Adrenal gland (tissue), 12 donors: ENCODE measurements around the gene TRABD. TPM values are rescaled to one million over a fixed set of nuclear protein-coding genes. Genes with fewer than 3 reads are reported as not detected.
"Not testable (repeated sequence)": the region's sequence is repeated elsewhere in the genome, so short reads cannot be mapped to it uniquely, and the experiment has no call there.

Source experiments
- DNase-seq, 7 donors: peaks; one replicate each; pipeline ENCODE4 v3.0.0-alpha.2; 2019 to 2020
- H3K27ac ChIP-seq, 5 donors: fragments of 200-600 bp; sonication (generic) in 4 of 5; 1 replicate in 3 of 5; 2 replicates in 2 of 5; pipeline versions ENCODE4 v1.5.1 to v1.8.0; 2016 to 2020; ENCODE audit warnings: mild to moderate bottlenecking in 1 of 5
- H3K27me3 ChIP-seq: fragments of 200-600 bp; 2 replicates; pipeline ENCODE4 v1.8.0; 2021
- H3K36me3 ChIP-seq, 2 donors: fragments of 200-600 bp; replicated peaks in 1 of 2; 1 replicate in 1 of 2; 2 replicates in 1 of 2; pipeline versions ENCODE4 v1.5.1 to v1.8.0; 2018 to 2022
- H3K4me1 ChIP-seq, 2 donors: fragments of 200-600 bp; replicated peaks in 1 of 2; 1 replicate in 1 of 2; 2 replicates in 1 of 2; pipeline versions ENCODE4 v1.5.1 to v1.8.0; 2018 to 2021
- H3K4me3 ChIP-seq, 4 donors: fragments of 200-600 bp; sonication (generic) in 3 of 4; one replicate each; pipeline ENCODE4 v1.5.1; 2016 to 2018
- H3K9me3 ChIP-seq, 3 donors: fragments of 200-600 bp; sonication (generic) in 1 of 3; replicated peaks in 1 of 3; 1 replicate in 2 of 3; 2 replicates in 1 of 3; pipeline versions ENCODE4 v1.5.1 to v1.8.0; 2016 to 2021
- POLR2A ChIP-seq, 2 donors: fragments of 450-650 bp; IDR thresholded peaks; one replicate each; pipeline ENCODE4 v1.6.1; 2017; ENCODE audit warnings: antibody characterized with exemption in 2 of 2, mild to moderate bottlenecking in 2 of 2, moderate library complexity in 1 of 2
- WGBS, 4 donors: extraction: QIAGEN DNeasy Blood & Tissue Kit in 2 of 4; methylation state at CpG; one replicate each; pipeline versions ENCODE4 v1.1.5 to v1.1.7; 2013 to 2017; 5-methylcytosine and 5-hydroxymethylcytosine counted together
- intact Hi-C, 2 donors: fragments of 100-400 bp; cut with DNase I; formaldehyde crosslinking; loops; one replicate each; pipeline versions ENCODE4 v1.14.1 to v1.15.0; 2022 to 2023
- polyA plus RNA-seq, 3 donors: library from polyadenylated mRNA; stranded (reverse); fragments of 200-250 nt in 2 of 3; fragments of 350-450 nt in 1 of 3; fragmentation: Illumina TruSeq in 1 of 3; extraction: RNeasy Lipid Tissue Mini Kit (QIAGEN cat#74804) in 1 of 3; gene quantifications; one replicate each; pipeline ENCODE4 v1.2.3, GENCODE V29; 2013 to 2014
- total RNA-seq, 9 donors: library from RNA; depleted of rRNA in 4 of 9; stranded (reverse); fragments of >200 nt in 4 of 9; fragments of 120-200 nt in 1 of 9; fragmentation: NEBNext Ultra II Directional in 1 of 9; extraction: Animal tissue kit (Norgen Biotek cat#: 25700) in 1 of 9; gene quantifications; one replicate each; pipeline versions ENCODE4 v1.1.0 to v1.2.4, GENCODE V29; 2013 to 2023
- TF ChIP-seq, protein P1 (sequence below), 6 experiments: fragments of 450-650 bp in 4 of 6; fragments of 200-600 bp in 2 of 6; sonication (generic) in 1 of 6; IDR thresholded peaks; 1 replicate in 5 of 6; 2 replicates in 1 of 6; pipeline versions ENCODE4 v1.5.1 to v1.8.0; 2016 to 2021; ENCODE audit warnings: antibody characterized with exemption in 6 of 6, mild to moderate bottlenecking in 2 of 6, moderate library complexity in 1 of 6
- donor health status: healthy with polysubstance abuse.
- donor health status: Bipolar disorder and iron deficiency.
- donor health status: DM: yes; HTN: yes; CAD: no.
- donor health status: DM: no; HTN: no; CAD: no.
- donor health status: DM: no; HTN: no; CAD: no.
- donor health status: DM: yes; HTN: yes; CAD: no.

The TRABD gene
- total and polyA plus RNA-seq, 12 donors: 3.0 to 79.0 (median 28.9) TPM

DNA sequence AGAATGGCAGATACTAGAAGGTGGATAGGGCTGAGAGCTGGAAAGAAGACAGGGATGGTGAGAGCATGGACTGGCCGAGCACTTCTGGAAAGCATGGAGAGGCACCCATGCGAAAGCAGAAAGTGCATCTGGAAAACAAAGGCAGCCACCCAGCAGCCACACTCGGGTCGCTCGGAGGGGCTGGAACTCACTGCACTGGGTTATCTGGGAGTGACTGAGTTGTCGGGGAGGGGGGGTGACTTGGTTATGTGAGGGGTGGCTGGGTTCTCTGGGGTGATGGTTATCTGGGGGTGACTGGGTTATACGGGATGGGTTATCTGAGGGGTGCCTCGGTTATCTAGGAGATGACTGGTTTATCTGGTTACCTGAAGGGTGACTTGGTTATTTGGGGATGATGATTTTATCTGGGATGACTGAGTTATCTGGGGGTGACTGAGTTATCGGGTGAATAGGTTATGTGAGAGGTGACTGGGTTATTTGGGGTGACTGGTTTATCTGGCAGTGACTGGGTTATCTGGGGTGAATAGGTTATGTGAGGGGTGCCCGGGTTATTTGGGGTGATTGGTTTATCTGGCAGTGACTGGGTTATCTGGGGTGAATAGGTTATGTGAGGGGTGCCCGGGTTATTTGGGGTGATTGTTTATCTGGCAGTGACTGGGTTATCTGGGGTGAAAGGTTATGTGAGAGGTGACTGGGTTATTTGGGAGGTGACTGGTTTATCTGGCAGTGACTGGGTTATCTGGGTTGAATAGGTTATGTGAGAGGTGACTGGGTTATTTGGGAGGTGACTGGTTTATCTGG, 17.8 kb upstream of the TRABD start:
- DNase-seq: no peak
- H3K9me3 ChIP-seq: no peaks in the 10 kb centered on the region
- no peak overlapping the region for H3K4me3 ChIP-seq
- H3K36me3 ChIP-seq: no peaks in the 10 kb centered on the region
- H3K4me1 ChIP-seq: peaks cover 4 to 6% of the 10 kb centered on the region in 2 donors
- TF ChIP-seq POLR2A (IDR thresholded peaks at IDR 0.05): no peak
- TF ChIP-seq, protein P1, sequence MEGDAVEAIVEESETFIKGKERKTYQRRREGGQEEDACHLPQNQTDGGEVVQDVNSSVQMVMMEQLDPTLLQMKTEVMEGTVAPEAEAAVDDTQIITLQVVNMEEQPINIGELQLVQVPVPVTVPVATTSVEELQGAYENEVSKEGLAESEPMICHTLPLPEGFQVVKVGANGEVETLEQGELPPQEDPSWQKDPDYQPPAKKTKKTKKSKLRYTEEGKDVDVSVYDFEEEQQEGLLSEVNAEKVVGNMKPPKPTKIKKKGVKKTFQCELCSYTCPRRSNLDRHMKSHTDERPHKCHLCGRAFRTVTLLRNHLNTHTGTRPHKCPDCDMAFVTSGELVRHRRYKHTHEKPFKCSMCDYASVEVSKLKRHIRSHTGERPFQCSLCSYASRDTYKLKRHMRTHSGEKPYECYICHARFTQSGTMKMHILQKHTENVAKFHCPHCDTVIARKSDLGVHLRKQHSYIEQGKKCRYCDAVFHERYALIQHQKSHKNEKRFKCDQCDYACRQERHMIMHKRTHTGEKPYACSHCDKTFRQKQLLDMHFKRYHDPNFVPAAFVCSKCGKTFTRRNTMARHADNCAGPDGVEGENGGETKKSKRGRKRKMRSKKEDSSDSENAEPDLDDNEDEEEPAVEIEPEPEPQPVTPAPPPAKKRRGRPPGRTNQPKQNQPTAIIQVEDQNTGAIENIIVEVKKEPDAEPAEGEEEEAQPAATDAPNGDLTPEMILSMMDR (IDR thresholded peaks at IDR 0.05): no peak
- peaks cover 6% of the 10 kb centered on the region for H3K27me3 ChIP-seq
- no peak overlapping the region for H3K27ac ChIP-seq
- 57 to 66% (median 62%) methylated on average over 10 to 11 of the region's 11 CpGs for WGBS, 4 donors
- intact Hi-C loops: no loop called here

DNA sequence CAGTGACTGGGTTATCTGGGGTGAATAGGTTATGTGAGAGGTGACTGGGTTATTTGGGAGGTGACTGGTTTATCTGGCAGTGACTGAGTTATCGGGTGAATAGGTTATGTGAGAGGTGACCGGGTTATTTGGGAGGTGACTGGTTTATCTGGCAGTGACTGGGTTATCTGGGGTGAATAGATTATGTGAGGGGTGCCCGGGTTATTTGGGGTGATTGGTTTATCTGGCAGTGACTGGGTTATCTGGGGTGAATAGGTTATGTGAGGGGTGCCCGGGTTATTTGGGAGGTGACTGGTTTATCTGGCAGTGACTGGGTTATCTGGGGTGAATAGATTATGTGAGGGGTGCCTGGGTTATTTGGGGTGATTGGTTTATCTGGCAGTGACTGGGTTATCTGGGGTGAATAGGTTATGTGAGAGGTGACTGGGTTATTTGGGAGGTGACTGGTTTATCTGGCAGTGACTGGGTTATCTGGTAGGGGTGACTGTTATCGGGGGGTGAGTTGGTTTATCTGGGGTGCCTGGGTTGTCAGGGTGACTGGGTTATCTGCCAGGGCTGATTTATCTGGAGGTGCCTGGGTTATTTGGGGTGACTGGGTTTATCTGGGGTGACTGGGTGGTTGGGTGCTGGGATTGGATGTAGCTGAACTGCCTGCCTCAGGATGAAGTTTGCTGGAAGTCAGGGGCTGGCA, 17.1 kb upstream of the TRABD start:
- not testable (repeated sequence) for DNase-seq

GRCh38 chr22:50169181-50169759, 16.4 kb upstream of the TRABD start:
- H3K36me3 ChIP-seq: no peaks in the 10 kb centered on the region
- peak in 1 of 7 donors; percentile 48 for DNase-seq
- intact Hi-C loops: no loop called here
- H3K4me3 ChIP-seq: peak overlapping the region in 1 of 4 donors; percentile 86
- H3K9me3 ChIP-seq: no peaks in the 10 kb centered on the region
- no peak for TF ChIP-seq POLR2A (IDR thresholded peaks at IDR 0.05)
- TF ChIP-seq, protein P1 (IDR thresholded peaks at IDR 0.05): no peak
- WGBS, 4 donors: 15 to 30% (median 23%) methylated on average over 16 to 36 of the region's 36 CpGs
- H3K27ac ChIP-seq: no peak overlapping the region
- peaks cover 4 to 6% of the 10 kb centered on the region in 2 donors for H3K4me1 ChIP-seq
- peaks cover 6% of the 10 kb centered on the region for H3K27me3 ChIP-seq

More for the DNA sequence above, 17.1 kb upstream of the TRABD start:
- H3K27ac ChIP-seq, H3K36me3 ChIP-seq, H3K4me1 ChIP-seq, intact Hi-C loops, H3K27me3 ChIP-seq, H3K4me3 ChIP-seq, H3K9me3 ChIP-seq: not testable (repeated sequence)
- 66 to 84% (median 82%) methylated on average over 5 of the region's 5 CpGs for WGBS, 4 donors

GRCh38 chr22:50169774-50170341, 15.9 kb upstream of the TRABD start:
- Histone ChIP-seq H3K9me3 (no peaks in the 10 kb centered on the region), H3K4me3 (peak overlapping the region in 1 of 4 donors; percentile 86), H3K27ac (no peak overlapping the region), H3K27me3 (peaks cover 6% of the 10 kb centered on the region), H3K4me1 (peaks cover 4 to 6% of the 10 kb centered on the region in 2 donors), H3K36me3 (no peaks in the 10 kb centered on the region)
- intact Hi-C loops: no loop called here
- peak in 1 of 7 donors; percentile 56 for DNase-seq
- WGBS, 4 donors: 0 to 1% (median 1%) methylated on average over 9 to 70 of the region's 70 CpGs
- no peak for TF ChIP-seq POLR2A (IDR thresholded peaks at IDR 0.05)
- TF ChIP-seq, protein P1 (IDR thresholded peaks at IDR 0.05): no peak
